HG03196 (cell line): ENCODE measurements around the gene PCDHGA2.
"Not testable (repeated sequence)": the region's sequence is repeated elsewhere in the genome, so short reads cannot be mapped to it uniquely, and the experiment has no call there.

Experiments
- ATAC-seq: cut with Tn5 transposase; IDR thresholded peaks from one replicate; pipeline ENCODE4 v1.9.1; 2021; ENCODE audit not compliant: unreplicated experiment

The PCDHGA2 gene

DNA sequence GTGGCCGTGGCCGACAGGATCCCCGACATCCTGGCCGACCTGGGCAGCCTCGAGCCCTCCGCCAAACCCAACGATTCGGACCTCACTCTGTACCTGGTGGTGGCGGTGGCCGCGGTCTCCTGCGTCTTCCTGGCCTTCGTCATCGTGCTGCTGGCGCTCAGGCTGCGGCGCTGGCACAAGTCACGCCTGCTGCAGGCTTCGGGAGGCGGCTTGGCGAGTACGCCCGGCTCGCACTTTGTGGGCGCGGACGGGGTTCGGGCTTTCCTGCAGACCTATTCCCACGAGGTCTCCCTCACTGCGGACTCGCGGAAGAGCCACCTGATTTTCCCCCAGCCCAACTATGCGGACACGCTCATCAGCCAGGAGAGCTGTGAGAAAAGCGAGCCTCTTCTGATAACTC is 7.5 kb downstream of the PCDHGA2 start:
- not testable (repeated sequence) for ATAC-seq

DNA sequence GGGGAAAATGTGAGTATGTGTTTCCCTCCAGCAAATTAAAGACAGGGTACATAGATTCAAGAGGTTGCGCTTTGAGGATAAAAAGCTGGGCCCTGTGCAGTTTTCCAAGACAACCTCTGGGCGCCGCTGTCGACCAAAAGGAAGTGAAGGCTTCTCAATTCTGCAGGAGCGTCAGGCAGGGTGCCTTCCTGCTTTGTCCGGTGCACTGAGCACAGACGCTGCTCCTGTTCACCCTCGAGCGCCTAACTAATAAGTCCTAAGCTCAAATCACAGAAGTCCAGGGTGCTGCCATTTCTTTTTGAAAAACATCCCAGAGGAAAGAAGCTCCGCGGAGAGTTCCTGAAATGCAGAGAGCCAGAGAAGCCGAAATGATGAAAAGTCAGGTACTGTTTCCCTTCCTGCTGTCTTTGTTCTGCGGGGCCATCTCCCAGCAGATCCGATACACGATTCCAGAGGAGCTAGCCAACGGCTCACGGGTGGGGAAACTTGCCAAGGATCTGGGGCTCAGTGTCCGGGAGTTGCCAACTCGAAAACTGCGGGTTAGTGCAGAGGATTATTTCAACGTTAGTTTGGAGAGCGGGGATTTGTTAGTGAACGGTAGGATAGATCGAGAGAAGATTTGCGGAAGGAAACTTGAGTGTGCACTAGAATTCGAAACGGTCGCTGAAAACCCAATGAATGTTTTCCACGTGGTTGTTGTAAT is 11.5 kb downstream of the PCDHGA2 start, which contains the start of gene PCDHGB1:
Gene PCDHGB1, plus strand, starts transcription at position 183 of the 703 bp plus-strand sequence. Its CDS starts 162 bp downstream, at position 345.
- ATAC-seq: no peak

DNA sequence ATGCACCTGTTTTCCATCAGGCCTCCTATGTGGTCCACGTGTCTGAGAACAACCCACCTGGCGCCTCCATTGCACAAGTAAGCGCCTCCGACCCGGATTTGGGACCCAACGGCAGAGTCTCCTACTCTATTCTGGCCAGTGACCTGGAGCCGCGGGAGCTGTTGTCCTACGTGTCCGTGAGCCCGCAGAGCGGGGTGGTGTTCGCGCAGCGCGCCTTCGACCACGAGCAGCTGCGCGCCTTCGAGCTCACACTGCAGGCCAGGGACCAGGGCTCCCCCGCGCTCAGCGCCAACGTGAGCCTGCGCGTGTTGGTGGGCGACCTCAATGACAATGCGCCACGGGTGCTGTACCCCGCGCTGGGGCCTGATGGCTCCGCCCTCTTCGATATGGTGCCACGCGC is 13.0 kb downstream of the PCDHGA2 start:
- no peak for ATAC-seq

DNA sequence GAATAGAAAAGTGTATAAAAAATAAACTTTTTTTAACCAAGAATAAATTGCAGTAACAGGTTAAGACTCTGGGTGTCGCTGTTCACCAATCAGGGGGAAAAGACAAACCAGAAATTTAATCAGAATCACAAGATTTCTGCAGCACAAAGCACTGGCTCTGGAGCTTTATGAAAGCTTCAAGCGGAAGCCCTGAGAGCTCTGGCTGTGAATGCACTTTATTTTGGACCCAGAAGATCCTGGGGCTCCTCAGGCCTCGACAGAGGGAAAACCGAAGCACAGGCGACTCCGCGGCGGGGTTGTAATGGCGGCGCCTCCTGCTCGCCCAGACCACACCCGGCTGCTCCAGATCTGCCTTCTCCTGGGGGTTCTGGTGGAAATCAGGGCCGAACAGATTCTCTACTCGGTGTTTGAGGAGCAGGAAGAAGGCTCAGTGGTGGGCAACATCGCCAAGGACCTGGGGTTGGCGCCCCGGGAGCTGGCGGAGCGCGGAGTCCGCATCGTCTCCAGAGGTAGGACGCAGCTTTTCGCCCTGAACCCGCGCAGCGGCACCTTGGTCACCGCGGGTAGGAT is 16.4 kb downstream of the PCDHGA2 start, which contains the start of gene PCDHGA4:
Gene PCDHGA4, plus strand, starts transcription at position 122 of the 570 bp plus-strand sequence. Its CDS starts 87 bp downstream, at position 209.
- no peak for ATAC-seq

DNA sequence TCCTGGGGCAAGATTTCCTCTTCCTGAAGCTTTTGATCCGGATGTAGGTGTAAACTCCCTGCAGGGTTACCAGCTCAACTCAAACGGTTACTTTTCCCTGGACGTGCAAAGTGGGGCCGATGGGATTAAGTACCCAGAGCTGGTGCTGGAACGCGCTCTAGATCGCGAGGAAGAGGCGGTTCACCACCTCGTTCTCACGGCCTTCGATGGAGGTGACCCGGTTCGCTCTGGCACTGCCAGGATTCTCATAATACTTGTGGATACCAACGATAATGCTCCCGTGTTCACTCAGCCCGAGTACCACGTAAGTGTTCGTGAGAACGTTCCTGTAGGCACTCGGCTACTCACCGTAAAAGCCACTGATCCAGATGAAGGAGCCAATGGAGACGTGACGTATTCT is 17.1 kb downstream of the PCDHGA2 start:
- no peak for ATAC-seq

DNA sequence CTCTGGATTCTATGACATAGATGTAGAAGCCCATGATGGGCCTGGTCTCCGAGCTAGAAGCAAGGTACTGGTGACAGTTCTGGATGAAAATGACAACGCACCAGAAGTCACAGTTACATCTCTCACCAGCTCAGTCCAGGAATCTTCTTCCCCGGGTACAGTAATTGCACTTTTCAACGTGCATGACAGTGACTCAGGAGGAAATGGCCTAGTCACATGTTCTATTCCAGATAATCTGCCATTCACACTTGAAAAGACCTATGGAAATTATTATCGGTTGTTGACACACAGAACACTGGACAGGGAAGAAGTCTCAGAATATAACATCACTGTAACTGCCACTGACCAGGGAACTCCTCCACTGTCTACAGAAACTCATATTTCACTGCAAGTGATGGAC is 17.6 kb downstream of the PCDHGA2 start:
- ATAC-seq: no peak

DNA sequence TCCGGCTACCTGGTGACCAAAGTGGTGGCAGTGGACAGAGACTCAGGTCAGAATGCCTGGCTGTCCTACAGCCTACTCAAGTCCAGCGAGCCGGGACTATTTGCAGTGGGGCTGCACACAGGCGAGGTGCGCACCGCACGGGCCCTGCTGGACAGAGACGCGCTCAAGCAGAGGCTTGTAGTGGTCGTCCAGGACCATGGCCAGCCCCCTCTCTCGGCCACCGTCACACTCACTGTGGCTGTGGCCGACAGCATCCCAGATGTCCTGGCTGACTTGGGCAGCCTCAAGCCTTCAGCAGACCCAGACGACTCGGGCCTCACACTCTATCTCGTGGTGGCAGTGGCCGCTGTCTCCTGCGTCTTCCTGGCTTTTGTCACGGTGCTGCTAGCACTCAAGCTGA is 18.4 kb downstream of the PCDHGA2 start:
- no peak for ATAC-seq

DNA sequence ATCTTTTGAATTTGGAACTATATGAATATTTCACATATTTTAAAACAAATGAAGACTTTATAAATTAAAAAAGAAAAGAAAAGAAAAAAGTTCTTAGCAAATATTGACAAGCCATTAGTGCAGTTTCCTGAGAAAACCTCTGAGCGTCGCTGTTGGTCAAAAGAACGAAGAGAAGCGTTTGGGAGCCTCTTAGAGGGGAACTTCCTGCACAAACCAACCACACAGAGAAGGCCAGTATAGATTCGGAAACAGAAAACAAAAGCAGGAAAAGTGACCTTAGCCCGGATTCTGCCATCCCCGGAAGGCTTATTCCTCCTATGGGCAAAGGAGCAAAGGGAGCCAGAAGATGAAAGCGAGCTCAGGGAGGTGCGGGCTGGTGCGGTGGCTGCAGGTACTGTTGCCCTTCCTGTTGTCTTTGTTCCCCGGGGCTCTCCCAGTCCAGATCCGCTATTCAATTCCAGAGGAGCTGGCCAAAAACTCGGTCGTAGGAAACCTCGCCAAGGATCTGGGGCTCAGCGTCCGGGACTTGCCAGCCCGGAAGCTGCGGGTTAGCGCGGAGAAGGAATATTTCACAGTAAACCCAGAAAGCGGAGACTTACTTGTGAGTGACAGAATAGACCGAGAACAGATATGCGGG is 21.3 kb downstream of the PCDHGA2 start, which contains the start of gene PCDHGB2:
Gene PCDHGB2, plus strand, starts transcription at position 205 of the 637 bp plus-strand sequence. Its CDS starts 142 bp downstream, at position 347.
- ATAC-seq: peak; percentile 63

DNA sequence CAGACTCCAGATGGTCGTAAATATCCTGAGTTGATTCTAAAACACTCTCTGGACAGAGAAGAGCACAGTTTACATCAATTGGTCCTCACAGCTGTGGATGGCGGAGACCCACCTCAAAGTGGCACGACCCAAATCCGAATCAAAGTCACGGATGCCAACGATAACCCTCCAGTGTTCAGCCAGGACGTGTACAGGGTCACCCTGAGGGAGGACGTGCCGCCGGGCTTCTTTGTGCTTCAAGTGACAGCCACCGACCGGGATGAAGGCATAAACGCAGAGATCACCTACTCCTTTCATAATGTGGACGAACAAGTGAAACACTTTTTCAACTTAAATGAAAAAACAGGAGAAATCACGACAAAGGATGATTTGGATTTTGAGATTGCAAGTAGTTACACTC is 22.1 kb downstream of the PCDHGA2 start:
- no peak for ATAC-seq

DNA sequence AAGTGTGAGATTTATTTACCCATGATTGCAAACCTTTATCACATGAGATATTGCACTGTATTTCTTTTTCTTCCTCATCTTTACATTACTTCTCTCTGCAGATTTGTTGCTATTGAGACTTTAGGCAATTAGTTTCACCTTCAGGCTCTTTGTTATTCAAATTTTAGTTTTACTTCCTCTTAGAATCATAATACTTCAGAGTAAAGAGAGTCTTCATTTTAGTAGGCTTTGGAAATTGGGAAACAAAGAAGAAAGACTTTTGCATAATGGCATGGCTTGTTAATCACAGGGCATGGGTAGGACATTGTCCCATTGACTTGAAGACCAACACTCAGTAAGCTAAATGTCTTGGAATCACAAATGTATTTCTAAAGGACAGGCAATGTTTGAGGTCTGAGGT is 24.2 kb downstream of the PCDHGA2 start:
- ATAC-seq: no peak

DNA sequence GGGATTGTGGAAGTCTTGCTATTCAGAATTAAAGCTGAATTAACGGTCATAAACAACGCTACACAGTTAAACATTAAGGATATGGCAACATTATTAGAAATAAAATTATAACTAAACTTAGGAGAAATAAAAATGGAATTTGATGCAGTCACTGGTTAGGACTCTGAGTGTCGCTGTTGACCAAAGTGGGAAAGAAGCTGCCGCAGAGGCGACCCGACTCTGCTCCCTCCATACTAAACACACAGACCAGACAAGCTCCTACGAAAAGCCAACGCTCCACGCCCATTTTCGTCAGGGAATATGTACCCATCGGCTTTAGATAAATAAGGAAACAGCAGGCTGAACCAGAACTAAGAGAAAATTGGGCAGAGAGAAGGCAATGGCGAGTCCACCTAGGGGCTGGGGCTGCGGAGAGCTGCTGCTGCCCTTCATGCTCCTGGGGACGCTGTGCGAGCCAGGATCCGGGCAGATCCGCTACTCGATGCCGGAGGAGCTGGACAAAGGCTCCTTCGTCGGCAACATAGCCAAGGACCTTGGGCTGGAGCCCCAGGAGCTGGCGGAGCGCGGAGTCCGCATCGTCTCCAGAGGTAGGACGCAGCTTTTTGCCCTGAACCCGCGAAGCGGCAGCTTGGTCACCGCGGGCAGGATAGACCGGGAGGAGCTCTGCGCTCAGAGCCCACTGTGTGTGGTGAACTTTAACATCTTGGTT is 25.5 kb downstream of the PCDHGA2 start, which contains the start of gene PCDHGA5:
Gene PCDHGA5, plus strand, starts transcription at position 211 of the 709 bp plus-strand sequence. Its CDS starts 169 bp downstream, at position 380.
- no peak for ATAC-seq

DNA sequence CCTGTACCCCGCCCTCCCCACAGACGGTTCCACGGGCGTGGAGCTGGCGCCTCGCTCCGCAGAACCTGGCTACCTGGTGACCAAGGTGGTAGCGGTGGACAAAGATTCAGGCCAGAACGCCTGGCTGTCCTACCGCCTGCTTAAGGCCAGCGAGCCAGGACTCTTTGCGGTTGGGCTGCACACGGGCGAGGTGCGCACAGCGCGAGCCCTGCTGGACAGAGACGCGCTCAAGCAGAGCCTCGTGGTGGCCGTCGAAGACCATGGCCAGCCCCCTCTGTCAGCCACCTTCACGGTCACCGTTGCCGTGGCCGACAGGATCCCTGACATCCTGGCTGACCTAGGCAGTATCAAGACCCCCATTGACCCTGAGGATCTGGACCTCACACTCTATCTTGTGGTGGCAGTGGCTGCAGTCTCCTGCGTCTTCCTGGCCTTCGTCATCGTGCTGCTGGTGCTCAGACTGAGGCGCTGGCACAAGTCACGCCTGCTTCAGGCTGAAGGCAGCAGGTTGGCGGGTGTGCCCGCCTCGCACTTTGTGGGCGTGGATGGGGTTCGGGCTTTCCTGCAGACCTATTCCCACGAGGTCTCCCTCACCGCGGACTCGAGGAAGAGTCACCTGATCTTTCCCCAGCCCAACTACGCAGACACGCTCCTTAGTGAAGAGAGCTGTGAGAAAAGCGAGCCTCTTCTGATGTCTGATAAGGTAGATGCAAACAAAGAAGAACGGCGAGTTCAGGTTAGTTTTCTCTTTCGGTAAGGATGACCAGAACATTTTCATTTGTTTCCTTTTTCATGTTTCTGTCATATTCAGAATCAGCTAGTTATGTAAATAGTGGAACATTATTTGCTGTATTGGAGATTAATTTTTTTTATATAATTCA is 27.7 kb downstream of the PCDHGA2 start:
- no peak for ATAC-seq

DNA sequence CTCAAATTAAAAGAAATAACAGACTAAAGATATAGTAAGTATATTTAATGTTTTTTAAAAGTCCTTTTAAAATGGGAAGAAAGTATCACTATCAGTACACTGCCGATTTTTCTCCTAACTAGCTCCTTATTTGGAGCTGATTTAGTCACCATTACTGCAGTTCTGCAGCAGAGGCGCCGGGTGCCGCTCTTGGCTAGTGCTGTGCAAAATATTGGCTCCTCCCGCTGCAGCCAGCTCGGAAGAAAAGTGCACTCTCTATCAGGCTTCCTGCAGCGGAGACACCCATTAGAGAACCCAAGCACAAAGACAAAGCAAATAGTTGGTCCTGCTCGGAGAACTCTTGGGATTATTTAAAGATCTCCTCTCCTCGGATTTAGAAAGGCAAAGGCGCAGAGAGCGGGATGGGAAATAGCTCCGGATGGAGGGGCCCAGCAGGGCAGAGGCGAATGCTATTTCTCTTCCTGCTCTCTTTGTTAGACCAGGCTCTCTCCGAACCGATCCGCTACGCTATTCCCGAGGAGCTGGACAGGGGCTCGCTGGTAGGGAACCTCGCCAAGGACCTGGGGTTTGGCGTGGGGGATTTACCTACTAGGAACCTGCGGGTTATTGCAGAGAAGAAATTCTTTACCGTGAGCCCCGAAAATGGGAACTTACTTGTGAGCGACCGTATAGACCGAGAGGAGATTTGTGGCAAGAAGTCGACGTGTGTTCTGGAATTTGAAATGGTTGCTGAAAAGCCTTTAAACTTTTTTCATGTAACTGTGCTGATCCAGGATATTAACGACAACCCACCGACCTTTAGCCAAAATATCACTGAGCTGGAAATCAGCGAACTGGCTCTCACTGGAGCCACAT is 31.7 kb downstream of the PCDHGA2 start, which contains the start of gene PCDHGB3:
Gene PCDHGB3, plus strand, starts transcription at position 249 of the 855 bp plus-strand sequence. Its CDS starts 153 bp downstream, at position 402.
- ATAC-seq: peak; percentile 69

DNA sequence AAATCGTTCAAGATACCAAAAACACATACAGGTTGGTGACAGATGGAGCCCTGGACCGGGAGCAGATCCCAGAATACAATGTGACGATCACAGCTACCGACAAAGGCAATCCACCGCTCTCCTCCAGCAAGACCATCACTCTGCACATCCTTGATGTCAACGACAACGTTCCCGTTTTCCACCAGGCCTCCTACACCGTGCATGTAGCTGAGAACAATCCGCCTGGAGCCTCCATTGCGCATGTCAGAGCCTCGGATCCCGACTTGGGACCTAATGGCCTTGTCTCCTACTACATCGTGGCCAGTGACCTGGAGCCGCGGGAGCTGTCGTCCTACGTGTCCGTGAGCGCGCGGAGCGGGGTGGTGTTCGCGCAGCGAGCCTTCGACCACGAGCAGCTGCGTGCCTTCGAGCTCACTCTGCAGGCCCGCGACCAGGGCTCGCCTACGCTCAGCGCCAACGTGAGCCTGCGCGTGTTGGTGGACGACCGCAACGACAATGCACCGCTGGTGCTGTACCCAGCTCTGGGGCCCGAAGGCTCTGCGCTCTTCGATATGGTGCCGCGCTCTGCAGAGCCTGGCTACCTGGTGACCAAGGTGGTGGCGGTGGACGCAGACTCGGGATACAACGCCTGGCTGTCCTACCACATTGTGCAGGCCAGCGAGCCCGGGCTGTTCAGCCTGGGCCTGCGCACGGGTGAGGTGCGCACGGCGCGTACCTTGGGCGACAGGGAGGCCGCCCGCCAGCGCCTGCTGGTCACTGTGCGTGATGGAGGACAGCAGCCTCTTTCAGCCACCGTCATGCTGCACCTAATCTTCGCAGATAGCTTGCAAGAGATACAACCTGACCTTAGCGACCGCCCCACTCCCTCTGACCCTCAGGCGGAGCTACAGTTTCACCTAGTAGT is 33.3 kb downstream of the PCDHGA2 start:
- no peak for ATAC-seq

DNA sequence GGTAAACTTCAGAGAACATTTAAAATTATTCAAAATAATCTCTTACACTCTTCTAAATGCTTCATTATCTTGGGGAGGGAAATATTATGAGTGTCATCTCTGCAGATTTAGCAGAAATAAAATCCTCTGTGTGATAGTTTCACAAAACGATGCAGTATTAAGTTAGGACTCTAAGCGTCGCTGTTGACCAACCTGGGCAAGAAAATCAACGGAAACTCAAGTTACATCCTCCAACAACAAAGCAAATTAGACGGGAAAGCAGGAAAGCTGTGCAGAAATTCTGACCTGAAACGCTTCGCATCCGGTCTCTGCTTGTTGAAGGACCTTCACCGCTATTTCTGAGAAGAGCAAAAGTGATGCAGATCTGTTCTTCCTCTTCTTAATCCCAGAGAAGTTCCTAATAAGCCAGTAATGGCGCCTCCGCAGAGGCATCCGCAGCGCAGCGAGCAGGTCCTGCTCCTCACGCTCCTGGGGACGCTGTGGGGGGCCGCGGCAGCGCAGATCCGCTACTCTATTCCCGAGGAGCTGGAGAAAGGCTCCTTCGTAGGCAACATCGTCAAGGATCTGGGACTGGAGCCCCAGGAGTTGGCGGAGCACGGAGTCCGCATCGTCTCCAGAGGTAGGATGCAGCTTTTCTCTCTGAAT is 35.2 kb downstream of the PCDHGA2 start, which contains the start of gene PCDHGA6:
Gene PCDHGA6, plus strand, starts transcription at position 219 of the 645 bp plus-strand sequence. Its CDS starts 193 bp downstream, at position 412.
- no peak for ATAC-seq

DNA sequence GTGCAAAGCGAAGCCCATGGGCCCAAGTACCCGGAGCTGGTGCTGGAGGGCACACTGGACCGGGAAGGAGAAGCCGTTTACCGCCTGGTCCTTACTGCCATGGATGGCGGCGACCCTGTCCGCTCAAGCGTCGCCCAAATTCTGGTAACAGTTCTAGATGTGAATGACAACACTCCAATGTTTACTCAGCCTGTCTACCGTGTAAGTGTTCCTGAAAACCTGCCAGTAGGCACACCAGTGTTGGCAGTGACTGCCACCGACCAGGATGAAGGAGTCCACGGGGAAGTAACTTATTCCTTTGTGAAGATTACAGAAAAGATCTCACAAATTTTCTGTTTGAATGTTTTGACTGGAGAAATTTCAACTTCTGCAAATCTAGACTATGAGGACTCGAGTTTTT is 36.1 kb downstream of the PCDHGA2 start:
- ATAC-seq: no peak

DNA sequence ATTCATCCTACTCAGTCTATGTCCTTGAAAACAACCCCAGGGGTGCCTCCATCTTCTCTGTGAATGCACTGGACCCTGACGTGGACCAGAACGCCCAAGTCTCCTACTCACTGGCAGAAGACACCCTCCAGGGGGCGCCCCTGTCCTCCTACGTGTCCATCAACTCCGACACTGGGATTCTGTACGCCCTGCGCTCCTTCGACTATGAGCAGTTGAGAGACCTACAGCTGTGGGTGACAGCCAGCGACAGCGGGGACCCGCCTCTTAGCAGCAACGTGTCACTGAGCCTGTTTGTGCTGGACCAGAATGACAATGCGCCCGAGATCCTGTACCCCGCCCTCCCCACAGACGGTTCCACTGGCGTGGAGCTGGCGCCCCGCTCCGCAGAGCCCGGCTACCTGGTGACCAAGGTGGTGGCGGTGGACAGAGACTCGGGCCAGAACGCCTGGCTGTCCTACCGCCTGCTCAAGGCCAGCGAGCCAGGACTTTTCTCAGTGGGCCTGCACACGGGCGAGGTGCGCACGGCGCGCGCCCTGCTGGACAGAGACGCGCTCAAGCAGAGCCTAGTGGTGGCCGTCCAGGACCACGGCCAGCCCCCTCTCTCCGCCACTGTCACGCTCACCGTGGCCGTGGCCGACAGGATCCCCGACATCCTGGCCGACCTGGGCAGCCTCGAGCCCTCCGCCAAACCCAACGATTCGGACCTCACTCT is 37.0 kb downstream of the PCDHGA2 start:
- not testable (repeated sequence) for ATAC-seq
